ENCODE data around the gene SEMA3F.

SEMA3F gene

DNA sequence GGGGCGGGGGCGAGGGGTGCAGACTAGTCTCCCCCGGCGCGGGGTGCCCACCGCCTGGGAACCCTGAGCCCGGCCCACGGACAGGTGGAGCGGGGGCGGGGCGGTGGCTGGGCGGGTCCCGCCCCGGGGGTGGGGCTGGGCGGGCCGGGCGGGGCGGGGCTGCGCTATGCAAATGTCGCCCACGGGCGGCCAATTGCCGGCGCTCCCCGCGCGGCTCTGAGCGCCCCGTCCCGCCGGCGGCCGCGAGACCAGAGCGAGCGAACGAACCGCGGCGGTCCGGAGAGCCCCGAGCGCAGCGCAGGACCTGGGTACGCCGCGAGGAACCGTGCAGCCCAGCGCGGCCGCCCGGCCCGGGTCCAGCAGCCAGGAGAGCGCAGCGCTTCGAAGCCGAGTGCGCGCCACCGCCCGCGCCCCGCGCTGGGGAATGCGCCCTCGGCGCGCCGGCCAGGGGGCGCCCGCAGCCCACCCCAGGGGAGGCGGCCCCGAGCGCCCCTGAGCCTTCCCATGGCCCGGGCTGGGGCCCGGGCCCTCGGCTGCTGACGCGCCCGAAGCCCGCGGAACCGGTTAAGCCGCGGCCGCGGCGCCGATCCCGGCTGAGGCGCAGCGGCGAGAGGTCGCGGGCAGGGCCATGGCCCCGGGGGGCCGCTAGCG is at the start of gene SEMA3F:
TSS of gene SEMA3F (plus strand) at position 485 of the 651 bp plus-strand sequence. CDS start 4,299 bp downstream, outside the sequence.
- no peak for DNase-seq (ENCODE audit: low read depth, low spot score)
- H3K27ac ChIP-seq = peak within 1 kb of the TSS; percentile 94

DNA sequence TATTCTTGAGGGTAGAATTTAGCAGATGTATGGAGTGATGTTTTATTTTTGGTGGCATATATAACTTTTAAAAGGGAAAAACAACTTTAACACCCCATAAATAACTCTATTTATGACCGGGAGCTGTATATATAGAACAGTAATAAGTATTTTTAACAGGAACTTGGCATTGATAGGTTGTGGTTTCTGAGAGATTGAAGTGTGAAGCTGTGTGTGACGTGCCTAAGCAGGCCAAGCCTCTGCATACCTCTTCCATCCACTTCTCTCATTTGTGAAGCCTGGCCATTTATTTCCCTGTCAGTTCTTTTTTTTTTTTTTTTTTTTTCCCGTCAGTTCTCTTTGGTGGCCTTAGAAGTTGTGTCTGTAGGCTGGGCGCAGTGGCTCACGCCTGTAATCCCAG is 43.4 kb upstream of the SEMA3F start:
- no peak overlapping the region for H3K27ac ChIP-seq
- DNase-seq (ENCODE audit: low read depth, low spot score) = no peak

DNA sequence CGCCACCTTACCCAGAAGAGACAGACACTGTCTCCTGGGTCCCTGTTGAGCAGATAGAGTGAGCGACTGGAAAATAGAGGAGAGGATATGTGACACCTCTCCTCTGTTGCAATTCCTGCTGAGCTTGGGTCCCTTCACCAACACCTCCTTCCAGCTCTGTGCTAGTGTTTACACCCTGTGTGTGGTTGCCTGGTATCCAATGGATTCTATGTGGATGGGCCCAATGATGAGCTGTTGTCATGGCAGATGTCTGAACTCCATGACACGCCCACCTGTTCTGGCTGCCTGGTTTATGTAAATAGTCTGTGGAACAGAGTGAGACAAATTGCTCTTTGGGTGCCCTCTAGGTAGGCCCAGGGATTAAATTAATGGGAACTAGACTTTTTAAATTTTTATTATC is 42.7 kb upstream of the SEMA3F start:
- DNase-seq (ENCODE audit: low read depth, low spot score) = no peak
- H3K27ac ChIP-seq = no peak overlapping the region

- H3K27ac ChIP-seq = no peak overlapping the region
- DNase-seq (ENCODE audit: low read depth, low spot score) = no peak
Observed at GRCh38 chr3:50117120-50117519, 38.0 kb upstream of the SEMA3F start.

DNA sequence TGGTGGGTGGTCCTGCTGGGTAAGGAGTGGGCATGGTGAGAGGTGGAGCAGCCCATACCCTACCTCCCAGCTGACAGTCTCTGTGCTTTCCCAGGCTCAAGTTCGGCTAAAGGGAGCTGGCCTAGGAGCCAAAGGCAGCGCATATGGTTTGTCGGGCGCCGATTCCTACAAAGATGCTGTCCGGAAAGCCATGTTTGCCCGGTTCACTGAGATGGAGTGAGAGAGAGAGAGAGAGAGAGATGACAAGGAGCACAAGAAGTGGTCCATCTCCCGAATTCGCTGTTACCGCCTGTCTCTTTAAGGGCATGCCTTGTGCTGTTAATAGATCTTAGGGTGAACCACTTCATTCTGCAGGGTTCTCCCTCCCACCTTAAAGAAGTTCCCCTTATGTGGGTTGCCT is 36.9 kb upstream of the SEMA3F start:
- H3K27ac ChIP-seq = no peak overlapping the region
- no peak for DNase-seq (ENCODE audit: low read depth, low spot score)

GRCh38 chr3:50119786-50120185 is 35.3 kb upstream of the SEMA3F start:
- no peak overlapping the region for H3K27ac ChIP-seq
- no peak for DNase-seq (ENCODE audit: low read depth, low spot score)

DNA sequence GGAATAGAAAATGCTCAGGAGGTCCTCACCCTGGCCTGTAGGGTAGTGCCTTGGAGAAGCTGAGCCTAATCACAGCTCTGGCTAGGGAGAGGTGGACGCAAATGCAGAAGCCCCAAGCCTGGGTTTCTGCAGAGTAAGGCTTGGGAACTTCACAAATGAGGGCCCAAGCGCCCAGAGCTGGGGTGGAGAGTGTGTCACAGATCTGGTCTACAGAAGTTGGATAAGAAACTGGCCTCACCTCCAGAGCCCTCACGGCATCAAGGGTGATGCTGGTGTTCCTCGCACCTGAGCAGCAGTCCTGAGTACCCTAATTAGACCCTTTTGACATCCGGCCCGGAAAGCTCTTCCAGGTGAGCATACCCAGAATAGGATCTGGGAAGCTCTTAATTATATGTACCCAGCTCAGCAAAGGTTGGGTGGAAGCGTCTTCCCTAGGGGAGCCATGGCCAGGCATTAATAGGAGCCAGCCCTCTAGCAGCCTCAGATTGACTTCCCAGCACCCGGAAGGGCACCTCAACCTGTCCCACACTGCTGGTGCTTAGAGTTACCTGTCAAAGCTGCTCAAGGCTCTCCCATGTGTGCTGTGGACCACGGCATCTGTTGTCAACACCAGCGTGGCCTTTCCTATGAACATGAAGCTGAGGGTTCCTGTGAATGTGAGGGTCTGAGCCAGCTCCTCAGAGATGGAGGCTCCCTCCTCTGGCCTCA is 34.6 kb upstream of the SEMA3F start:
- no peak for DNase-seq (ENCODE audit: low read depth, low spot score)
- no peak overlapping the region for H3K27ac ChIP-seq

DNA sequence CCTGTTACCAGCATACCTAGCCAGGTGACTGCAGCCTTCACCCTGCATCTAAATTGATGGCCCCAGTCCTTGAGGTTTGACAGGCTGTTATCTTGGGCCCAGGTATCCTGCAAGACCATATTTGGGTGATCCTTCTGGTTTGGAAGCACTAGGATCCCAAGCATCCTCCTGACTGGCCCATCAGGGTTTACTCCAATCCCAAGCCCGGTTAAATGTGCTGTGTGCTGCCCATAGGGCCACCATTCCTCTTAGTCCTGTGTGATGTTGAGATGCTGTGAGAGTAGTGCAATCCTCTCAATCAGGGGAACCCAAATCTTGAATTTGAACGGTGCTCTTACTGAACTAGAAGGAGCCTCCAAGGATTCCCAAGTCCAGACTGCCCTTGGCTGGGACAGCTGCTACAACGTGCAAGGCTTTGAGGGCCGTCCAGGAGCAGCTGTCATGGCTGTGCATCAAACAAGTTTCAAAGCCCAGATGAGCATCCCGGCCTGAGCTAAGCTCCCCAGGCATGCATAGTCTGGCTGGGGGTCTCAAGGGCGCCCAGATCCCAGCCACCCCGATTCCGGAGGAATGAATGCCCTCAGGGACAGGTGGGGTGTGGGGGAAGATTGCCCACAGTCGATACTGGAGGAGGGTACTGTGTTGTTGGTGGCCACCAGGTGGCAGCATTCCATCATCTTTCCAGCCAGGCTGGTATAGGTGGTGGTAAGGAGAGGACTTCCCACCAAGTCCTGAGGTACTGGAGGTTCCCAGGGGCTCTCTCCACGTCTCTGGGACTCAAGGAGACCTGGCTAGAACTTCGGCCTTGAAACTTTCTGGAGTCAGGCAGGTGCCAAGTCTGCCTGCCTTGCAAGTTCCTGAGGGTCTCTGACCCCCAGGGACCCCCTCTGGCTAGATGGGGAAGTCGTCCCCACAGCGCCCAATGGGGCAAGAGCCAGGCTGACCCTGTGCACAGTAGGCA is 33.8 kb upstream of the SEMA3F start:
- peak; percentile 20 for DNase-seq (ENCODE audit: low read depth, low spot score)
- H3K27ac ChIP-seq = no peak overlapping the region

DNA sequence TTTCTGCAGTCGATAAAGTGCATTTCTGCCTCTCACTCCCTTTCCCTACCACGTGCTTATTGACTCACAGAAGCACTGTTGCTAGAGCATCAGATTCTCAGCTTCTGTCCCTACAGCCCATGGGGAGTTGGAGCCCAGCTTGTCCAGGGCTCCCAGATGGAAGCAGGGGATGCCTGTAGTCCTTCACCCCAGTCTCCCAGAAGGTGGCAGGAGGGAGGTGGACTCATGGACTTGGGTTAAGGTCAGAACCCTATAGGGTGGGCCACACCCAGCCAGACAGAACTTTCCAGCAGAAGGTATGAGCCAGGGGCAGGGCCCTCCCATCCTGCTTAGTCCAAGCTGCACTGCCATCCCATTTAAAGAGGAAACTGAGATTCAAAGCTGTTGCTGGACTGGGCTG is 33.1 kb upstream of the SEMA3F start:
- no peak overlapping the region for H3K27ac ChIP-seq
- no peak for DNase-seq (ENCODE audit: low read depth, low spot score)

DNA sequence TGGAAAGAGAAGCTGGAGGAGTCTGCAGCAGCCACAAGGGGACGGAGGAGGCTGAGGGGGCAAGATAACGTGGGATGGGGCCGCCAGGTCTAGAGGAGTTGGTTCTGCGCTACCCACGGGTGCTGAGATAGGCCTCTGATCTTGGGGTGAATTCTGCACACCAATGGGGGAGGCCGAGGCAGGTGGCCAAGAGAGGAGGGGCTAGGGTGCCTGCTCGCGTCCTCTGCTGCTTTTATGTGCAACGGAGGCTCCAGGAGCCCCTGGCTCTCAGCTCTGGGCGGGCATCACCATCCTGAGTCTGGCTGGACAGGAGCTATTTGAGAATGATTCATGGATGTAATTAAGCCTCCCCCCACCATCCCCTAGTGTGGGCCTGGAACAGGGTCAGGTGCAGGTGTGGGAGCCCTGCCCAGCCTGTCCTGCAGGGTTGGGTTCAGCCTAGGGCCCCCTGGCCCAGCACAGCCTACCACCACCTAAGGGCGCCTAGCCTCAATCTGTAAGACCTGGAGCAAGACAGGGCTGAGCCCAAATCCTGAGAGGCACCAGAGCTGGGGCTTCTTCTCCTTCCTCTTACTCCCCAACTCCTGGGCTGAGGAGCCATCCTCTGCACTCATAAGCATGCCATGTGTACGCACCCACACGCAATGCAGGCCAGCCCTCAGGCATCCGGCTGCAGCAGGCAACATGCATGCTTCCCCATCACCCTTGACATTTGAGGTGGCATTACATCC is 32.3 kb upstream of the SEMA3F start:
- DNase-seq (ENCODE audit: low read depth, low spot score) = no peak
- no peak overlapping the region for H3K27ac ChIP-seq

- H3K27ac ChIP-seq = no peak overlapping the region
- no peak for DNase-seq (ENCODE audit: low read depth, low spot score)
Observed at GRCh38 chr3:50123394-50124051, 31.6 kb upstream of the SEMA3F start.

DNA sequence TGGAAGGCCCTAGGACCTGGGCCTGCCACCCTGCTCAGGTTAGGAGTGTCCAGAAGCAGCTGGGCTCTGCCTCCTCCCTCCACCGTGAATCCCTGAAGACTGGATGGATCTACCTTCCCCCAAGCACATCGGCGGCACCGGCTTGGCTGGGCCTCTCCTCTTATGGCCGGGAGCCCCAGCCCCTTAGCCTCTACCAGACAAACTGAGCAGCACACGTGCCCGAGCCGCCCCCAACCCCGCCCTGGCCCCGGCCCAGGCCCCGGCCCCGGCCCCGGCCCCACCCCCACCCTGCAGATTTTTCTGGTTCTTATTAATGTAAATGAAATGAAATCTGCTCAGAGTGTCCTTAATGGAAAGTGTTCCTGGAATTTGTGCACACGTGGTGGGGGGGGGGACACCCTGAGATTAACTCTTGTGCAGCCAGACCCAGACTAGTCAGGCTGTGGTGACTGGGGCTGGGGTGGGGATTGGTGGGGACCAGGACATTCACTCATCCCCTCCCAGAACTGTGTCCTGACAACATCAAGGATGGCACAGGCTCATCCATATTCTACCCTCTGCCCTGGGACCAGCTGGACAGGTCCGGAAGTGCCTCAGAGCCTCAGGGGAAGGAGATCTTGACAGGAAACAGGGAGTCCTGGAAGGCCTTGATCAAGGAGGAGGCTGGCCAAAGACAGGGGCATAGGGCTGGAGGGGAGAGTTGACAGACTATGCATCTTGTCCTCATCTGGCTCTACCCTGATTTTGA is 30.9 kb upstream of the SEMA3F start:
- DNase-seq (ENCODE audit: low read depth, low spot score) = no peak
- no peak overlapping the region for H3K27ac ChIP-seq

GRCh38 chr3:50124800-50125178 is 30.3 kb upstream of the SEMA3F start:
- no peak overlapping the region for H3K27ac ChIP-seq
- DNase-seq (ENCODE audit: low read depth, low spot score) = no peak

GRCh38 chr3:50125541-50126286 is 29.4 kb upstream of the SEMA3F start:
- DNase-seq (ENCODE audit: low read depth, low spot score) = no peak
- H3K27ac ChIP-seq = no peak overlapping the region

GRCh38 chr3:50126287-50127211 is 28.6 kb upstream of the SEMA3F start:
- DNase-seq (ENCODE audit: low read depth, low spot score) = no peak

DNA sequence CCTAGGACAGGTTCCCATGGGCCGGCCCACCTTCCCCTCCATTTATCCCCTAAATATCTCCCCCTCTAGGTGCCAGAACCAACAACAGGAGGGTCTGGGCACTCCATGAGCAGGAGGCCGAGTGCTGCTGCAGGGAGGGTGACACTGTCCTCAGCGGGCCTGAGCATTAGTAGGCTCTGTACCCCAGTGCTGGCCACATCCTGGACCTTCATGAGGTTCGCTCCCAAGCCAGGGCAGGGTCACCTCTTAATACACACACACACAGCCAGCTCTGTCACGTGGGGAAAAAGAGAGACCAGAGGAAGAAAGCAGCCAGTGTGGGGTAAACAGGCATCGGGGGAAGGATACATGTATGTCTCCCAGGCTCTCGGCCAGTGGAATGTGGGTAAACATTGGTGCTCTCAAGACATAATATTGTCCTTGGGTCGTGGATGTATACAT is 27.9 kb upstream of the SEMA3F start:
- no peak overlapping the region for H3K27ac ChIP-seq
- no peak for DNase-seq (ENCODE audit: low read depth, low spot score)

More at GRCh38 chr3:50126287-50127211, 28.6 kb upstream of the SEMA3F start:
- H3K27ac ChIP-seq = no peak overlapping the region

GRCh38 chr3:50128001-50128400 is 27.1 kb upstream of the SEMA3F start:
- H3K27ac ChIP-seq = no peak overlapping the region
- no peak for DNase-seq (ENCODE audit: low read depth, low spot score)
